ENCODE data around the gene CUL7.

CUL7 gene

GRCh38 chr6:43081043-43081442, 27.4 kb upstream of the CUL7 start:
- no peak for DNase-seq (ENCODE audit: low read depth)
- no peak for TF ChIP-seq CTCF (IDR thresholded peaks at IDR 0.05; ENCODE audit: low read depth, low read length)
- no peak for TF ChIP-seq MAX (IDR thresholded peaks at IDR 0.05; ENCODE audit: low read depth, low read length)
- TF ChIP-seq POLR2A (IDR thresholded peaks at IDR 0.05; ENCODE audit: extremely low read depth, insufficient read length), result no peak
- TF ChIP-seq MYC (IDR thresholded peaks at IDR 0.05; ENCODE audit: low read depth, low read length), result no peak
- no peak overlapping the region for H3K4me3 ChIP-seq (ENCODE audit: low read depth, low read length)

GRCh38 chr6:43078691-43079090, 25.0 kb upstream of the CUL7 start:
- DNase-seq (ENCODE audit: low read depth), result no peak
- H3K4me3 ChIP-seq (ENCODE audit: low read depth, low read length), result no peak overlapping the region
- TF ChIP-seq MAX (IDR thresholded peaks at IDR 0.05; ENCODE audit: low read depth, low read length), result no peak
- no peak for TF ChIP-seq POLR2A (IDR thresholded peaks at IDR 0.05; ENCODE audit: extremely low read depth, insufficient read length)
- no peak for TF ChIP-seq CTCF (IDR thresholded peaks at IDR 0.05; ENCODE audit: low read depth, low read length)
- no peak for TF ChIP-seq MYC (IDR thresholded peaks at IDR 0.05; ENCODE audit: low read depth, low read length)

GRCh38 chr6:43077981-43078511, 24.4 kb upstream of the CUL7 start:
- no peak for DNase-seq (ENCODE audit: low read depth)
- TF ChIP-seq POLR2A (IDR thresholded peaks at IDR 0.05; ENCODE audit: extremely low read depth, insufficient read length) (no peak), MAX (IDR thresholded peaks at IDR 0.05; ENCODE audit: low read depth, low read length) (no peak), CTCF (IDR thresholded peaks at IDR 0.05; ENCODE audit: low read depth, low read length) (no peak), MYC (IDR thresholded peaks at IDR 0.05; ENCODE audit: low read depth, low read length) (no peak)
- H3K4me3 ChIP-seq (ENCODE audit: low read depth, low read length), result no peak overlapping the region

GRCh38 chr6:43077333-43077809, 23.7 kb upstream of the CUL7 start:
- DNase-seq (ENCODE audit: low read depth), result no peak
- no peak for TF ChIP-seq POLR2A (IDR thresholded peaks at IDR 0.05; ENCODE audit: extremely low read depth, insufficient read length)
- TF ChIP-seq CTCF (IDR thresholded peaks at IDR 0.05; ENCODE audit: low read depth, low read length), result no peak
- no peak for TF ChIP-seq MAX (IDR thresholded peaks at IDR 0.05; ENCODE audit: low read depth, low read length)
- TF ChIP-seq MYC (IDR thresholded peaks at IDR 0.05; ENCODE audit: low read depth, low read length), result no peak
- no peak overlapping the region for H3K4me3 ChIP-seq (ENCODE audit: low read depth, low read length)

GRCh38 chr6:43076464-43077332, 23.0 kb upstream of the CUL7 start:
- TF ChIP-seq MYC (IDR thresholded peaks at IDR 0.05; ENCODE audit: low read depth, low read length) (no peak), MAX (IDR thresholded peaks at IDR 0.05; ENCODE audit: low read depth, low read length) (no peak), POLR2A (IDR thresholded peaks at IDR 0.05; ENCODE audit: extremely low read depth, insufficient read length) (no peak), CTCF (IDR thresholded peaks at IDR 0.05; ENCODE audit: low read depth, low read length) (no peak)
- DNase-seq (ENCODE audit: low read depth), result peak; percentile 42
- H3K4me3 ChIP-seq (ENCODE audit: low read depth, low read length), result peak overlapping the region; percentile 53
